GM12801 (cell line): Measurements from ENCODE around the gene PPP2R2C.

Source experiments
- CTCF ChIP-seq: IDR thresholded peaks from one replicate; pipeline ENCODE4 v1.5.1; 2011; ENCODE audit warnings: control low read depth; ENCODE audit not compliant: insufficient read length; ENCODE audit errors: extremely low read depth

Gene PPP2R2C

DNA sequence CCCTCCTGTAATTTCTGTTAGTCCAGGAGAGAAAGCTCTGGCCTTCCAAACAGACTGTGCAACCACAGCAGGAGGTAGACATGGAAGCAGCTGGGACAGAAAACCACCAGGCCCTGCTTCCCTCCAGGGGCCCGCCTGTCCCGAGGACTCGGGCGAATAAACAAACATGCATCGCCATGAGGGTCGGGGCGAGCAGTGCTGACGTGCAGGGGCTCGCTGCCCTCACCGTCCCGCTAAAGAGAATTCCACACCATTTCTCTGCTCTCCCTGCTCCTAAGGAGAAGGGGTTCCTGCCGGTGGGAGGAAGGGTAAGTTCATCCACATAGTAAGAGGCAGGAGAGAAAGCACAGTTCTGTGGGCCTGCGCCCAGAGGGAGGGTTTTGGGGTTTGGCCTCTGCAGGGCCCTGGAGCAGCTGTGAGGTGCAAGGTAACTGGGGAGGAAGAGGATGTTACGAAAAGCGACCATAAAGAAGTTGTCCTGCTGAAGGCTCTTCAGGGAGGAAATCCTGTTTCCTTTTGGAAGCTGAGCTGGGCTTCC lies 147.9 kb downstream of the PPP2R2C start:
- no peak for TF ChIP-seq CTCF

DNA sequence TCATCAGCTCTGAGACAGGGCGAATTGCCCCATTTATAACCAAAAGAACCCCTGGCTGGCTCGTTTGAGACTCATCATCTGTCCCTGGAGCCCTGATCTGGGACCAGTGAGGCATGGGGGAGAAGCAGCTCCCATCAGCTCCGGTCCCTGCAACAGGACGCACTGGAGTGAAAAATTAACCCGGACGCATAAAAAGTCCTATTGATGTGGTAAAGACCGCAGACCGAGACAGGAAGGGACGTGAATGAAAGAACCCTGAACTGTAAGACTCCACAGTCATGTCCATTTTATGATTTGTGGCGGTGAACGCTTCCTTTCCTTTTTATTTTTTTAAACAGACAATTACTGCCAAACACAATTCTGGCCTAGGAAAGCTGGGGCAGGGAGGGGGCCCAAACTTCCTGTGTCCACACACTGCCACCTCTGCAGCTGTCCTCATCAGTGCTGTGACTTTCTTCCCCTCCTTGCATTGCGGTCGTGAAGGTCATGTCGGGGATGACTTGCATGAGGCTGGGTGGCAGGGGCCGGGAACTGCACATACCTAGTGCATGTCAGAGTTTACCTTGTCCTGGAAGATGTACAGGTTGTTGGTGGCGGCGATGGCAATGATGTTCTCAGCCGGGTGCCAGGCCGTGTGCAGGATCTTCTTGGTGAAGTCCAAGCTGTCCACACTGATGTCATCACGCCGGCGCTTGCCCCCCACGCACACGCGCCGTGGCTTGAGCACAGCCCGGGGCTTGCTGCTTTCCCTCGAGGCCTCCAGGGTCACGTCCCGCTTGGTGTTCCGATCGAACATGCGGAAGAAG lies 149.4 kb downstream of the PPP2R2C start:
- TF ChIP-seq CTCF = no peak

GRCh38 chr4:6322067-6322760 lies 150.2 kb downstream of the PPP2R2C start:
- no peak for TF ChIP-seq CTCF

- TF ChIP-seq CTCF = no peak
These were observed 151.1 kb downstream of the PPP2R2C start for GRCh38 chr4:6321361-6321760.

DNA sequence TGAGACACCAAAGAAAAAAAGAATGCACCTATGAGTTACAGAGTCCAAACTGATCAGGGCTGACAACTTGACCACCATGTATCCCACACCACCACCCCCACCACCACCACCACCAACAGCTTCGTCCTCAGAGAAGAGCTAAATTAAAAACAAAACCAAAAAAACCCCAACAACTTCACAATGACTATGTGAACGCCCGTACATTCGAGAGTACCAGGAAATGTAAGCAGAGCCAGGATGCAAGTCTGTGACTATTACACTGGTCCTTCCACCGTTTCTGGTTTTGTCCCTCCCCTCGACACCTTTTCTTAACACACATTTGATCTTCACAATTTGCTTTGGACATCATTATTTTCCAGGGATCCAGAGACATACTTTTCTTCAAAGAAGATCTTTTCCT lies 151.8 kb downstream of the PPP2R2C start:
- TF ChIP-seq CTCF = no peak

DNA sequence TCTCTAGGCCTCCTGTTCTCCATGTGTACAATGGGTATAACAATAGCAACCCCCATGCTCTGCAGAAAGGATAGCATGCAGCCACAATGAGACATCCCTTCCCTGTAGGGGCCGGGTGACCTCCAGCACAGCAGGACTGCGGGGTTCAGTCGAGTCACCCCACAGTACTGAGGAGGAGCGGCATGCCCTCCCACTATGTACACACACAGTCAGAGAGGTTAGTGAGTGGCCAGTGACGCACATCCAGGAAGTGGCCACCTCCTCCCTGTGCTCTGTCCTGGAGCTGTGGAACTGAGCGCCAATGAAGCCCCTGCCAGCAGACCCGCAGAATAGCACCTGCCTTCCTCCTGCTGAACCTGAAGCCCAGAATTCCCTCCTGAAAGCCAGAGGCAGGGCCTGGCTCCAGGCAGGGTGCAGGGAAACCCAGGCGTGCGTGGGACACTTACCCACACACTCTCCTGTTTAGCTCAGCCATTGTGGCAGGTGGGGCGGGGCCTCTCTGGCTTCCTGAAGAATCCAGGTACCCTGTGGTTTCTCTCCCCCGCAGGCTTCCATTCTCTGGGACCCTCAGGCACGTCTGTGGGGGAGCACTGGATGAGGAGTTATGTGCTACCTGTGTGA lies 152.8 kb downstream of the PPP2R2C start:
- TF ChIP-seq CTCF = no peak

DNA sequence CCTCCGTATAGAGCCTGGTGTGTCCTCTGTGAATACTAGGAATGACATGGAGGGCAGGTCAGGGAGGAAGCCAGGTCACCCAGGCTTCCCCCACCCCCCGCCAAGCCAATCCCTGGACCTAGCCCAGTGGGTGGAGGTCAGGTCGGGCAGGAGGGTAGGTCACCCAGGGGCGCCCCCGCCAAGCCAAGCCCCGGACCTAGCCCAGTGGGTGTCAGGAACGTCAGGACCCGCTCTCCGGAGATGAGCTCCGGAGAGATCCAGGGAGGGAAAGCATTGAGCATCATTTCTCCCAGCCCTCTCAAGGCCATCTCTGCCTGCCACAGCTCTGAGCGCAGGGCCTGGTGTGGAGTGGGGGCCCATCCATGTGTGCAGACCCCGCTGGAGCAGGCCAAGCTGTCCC lies 154.2 kb downstream of the PPP2R2C start:
- TF ChIP-seq CTCF = no peak
